PC-3 (cell line): ENCODE measurements around the gene IGFBP3. TPM values are rescaled to one million over a fixed set of nuclear protein-coding genes. Genes with fewer than 3 reads are reported as not detected.

Experiments
- ATAC-seq: fragments of 200-7000 bp; cut with Tn5 transposase; 2 replicates; pipeline ENCODE4 v1.9.1; 2020; ENCODE audit warnings: mild to moderate bottlenecking, moderate library complexity
- BruUV-seq: library from RNA; stranded (reverse); fragments of 400-500 nt; replicated peaks from 2 replicates; lab custom pipeline; 2021; lab: Mats Ljungman, UMichigan
- CTCF ChIA-PET: fragments of 300-600 bp; sonication (Branson Sonifier 250); formaldehyde crosslinking; loops from one replicate; lab custom pipeline; 2022; ENCODE audit warnings: antibody characterized with exemption; lab: Charles Lee
- POLR2A ChIA-PET: fragments of 300-600 bp; sonication (Branson Sonifier 250); formaldehyde crosslinking; loops from one replicate; lab custom pipeline; 2022; ENCODE audit warnings: antibody characterized with exemption; ENCODE audit not compliant: unreplicated experiment; lab: Charles Lee
- DNase-seq: peaks from one replicate; pipeline ENCODE4 v3.0.0-alpha.2; 2015
- H2AFZ ChIP-seq: fragments of 300-600 bp; sonication (generic); 2 replicates; pipeline ENCODE4 v1.6.0; 2016; ENCODE audit warnings: antibody characterized with exemption, low read length
- H3F3A ChIP-seq: fragments of 300-600 bp; sonication (generic); one replicate; pipeline ENCODE4 v1.6.0; 2017; ENCODE audit warnings: antibody characterized with exemption, low read length, control low read depth, mild to moderate bottlenecking; ENCODE audit not compliant: unreplicated experiment
- H3K27ac ChIP-seq: fragments of 300-600 bp; sonication (generic); 2 replicates; pipeline ENCODE4 v1.5.1; 2016; ENCODE audit warnings: mild to moderate bottlenecking, low read length
- H3K27me3 ChIP-seq: fragments of 300-600 bp; sonication (generic); 2 replicates; pipeline ENCODE4 v1.6.1; 2016; ENCODE audit warnings: low read length, mixed read lengths
- H3K36me3 ChIP-seq: fragments of 300-600 bp; sonication (generic); 2 replicates; pipeline ENCODE4 v1.6.1; 2016; ENCODE audit warnings: low read depth, mixed run types, low read length, mixed read lengths
- H3K4me1 ChIP-seq: fragments of 300-600 bp; sonication (generic); 2 replicates; pipeline ENCODE4 v1.5.1; 2016; ENCODE audit warnings: low read length; ENCODE audit not compliant: insufficient read depth
- H3K4me2 ChIP-seq: fragments of 300-600 bp; sonication (generic); 2 replicates; pipeline ENCODE4 v1.6.0; 2016; ENCODE audit warnings: low read length
- H3K4me3 ChIP-seq: fragments of 300-600 bp; sonication (generic); 2 replicates; pipeline ENCODE4 v1.5.1; 2016; ENCODE audit warnings: mild to moderate bottlenecking, low read length, mixed read lengths
- H3K79me2 ChIP-seq: fragments of 300-600 bp; sonication (generic); 2 replicates; pipeline ENCODE4 v1.6.1; 2017; ENCODE audit warnings: low read length, mixed read lengths
- H3K9ac ChIP-seq: fragments of 300-600 bp; sonication (generic); 2 replicates; pipeline ENCODE4 v1.6.0; 2016; ENCODE audit warnings: mild to moderate bottlenecking, low read length
- H3K9me2 ChIP-seq: fragments of 300-600 bp; sonication (generic); replicated peaks from 2 replicates; pipeline ENCODE4 v1.6.1; 2016; ENCODE audit warnings: mixed run types, low read length, mixed read lengths
- H3K9me3 ChIP-seq: fragments of 300-600 bp; sonication (generic); 2 replicates; pipeline ENCODE4 v1.6.1; 2016; ENCODE audit warnings: low read length, mixed read lengths
- H4K20me1 ChIP-seq: fragments of 300-600 bp; sonication (generic); 2 replicates; pipeline ENCODE4 v1.6.1; 2016; ENCODE audit warnings: low read length, mixed read lengths
- CTCF ChIP-seq: fragments of 300-600 bp; sonication (generic); conservative IDR thresholded peaks from 2 replicates; pipeline ENCODE4 v1.5.1; 2017; ENCODE audit warnings: antibody characterized with exemption, low read depth, mild to moderate bottlenecking, low read length
- EZH2 ChIP-seq: fragments of 300-600 bp; sonication (generic); IDR thresholded peaks from one replicate; pipeline ENCODE4 v1.6.1; 2017; ENCODE audit warnings: antibody characterized with exemption, mild to moderate bottlenecking, low read length; ENCODE audit not compliant: unreplicated experiment
- EZH2phosphoT487 ChIP-seq: fragments of 300-600 bp; sonication (generic); IDR thresholded peaks from 2 replicates; pipeline ENCODE4 v1.6.1; 2018; ENCODE audit warnings: mild to moderate bottlenecking, antibody characterized with exemption, low read length, borderline replicate concordance
- intact Hi-C: fragments of 100-400 bp; cut with micrococcal nuclease; formaldehyde crosslinking; loops from 2 replicates; pipeline ENCODE4 v1.9.0; 2023
- total RNA-seq: library from RNA; depleted of rRNA; stranded (reverse); fragments of >200 nt; gene quantifications from 2 replicates; pipeline ENCODE4 v1.2.3, GENCODE V29; 2014

Gene IGFBP3
- total RNA-seq, 1 experiment from 2014 or later, result 120 TPM

DNA sequence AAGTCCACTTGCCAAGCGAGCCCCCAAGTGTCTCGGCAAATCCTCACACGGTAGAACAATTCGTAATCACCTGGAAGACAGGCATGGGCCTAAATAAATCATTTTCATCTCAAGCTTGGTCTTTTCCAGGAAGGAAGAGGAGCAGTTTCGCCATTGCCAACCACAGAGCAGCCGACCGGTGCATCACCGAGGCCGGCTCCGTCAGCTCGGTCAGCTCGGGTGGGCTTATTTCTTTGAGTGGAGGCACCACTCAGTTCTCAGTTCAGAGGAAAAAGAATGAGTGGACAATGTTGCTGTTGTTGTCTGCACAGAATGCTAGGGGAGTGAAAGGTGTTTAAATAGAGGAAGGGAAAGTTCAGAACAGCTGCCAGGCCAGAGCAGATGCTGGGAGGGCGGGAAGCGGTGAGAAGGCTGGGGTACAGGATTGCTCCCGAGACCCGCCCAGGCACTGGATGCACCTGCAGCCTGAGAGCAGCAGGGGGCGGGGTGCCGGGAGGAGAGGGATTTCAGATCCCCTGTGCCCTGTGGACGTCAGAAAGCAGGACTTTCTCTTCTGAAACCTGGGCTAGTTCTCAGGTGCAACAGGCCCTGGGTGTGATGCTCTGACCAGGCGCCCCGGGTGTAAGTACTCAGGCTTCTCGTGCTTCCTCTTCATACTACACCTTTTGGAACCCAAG, 17.7 kb upstream of the IGFBP3 start:
- Histone ChIP-seq H3K36me3 (no peaks in the 10 kb centered on the region), H2AFZ (no peak overlapping the region), H3K27me3 (no peaks in the 10 kb centered on the region), H3F3A (no peaks in the 10 kb centered on the region), H3K4me1 (no peaks in the 10 kb centered on the region), H3K4me3 (no peak overlapping the region), H3K79me2 (no peaks in the 10 kb centered on the region), H3K9ac (no peak overlapping the region), H4K20me1 (no peaks in the 10 kb centered on the region), H3K27ac (no peak overlapping the region), H3K9me2 (no peaks in the 10 kb centered on the region), H3K4me2 (no peak overlapping the region), H3K9me3 (no peaks in the 10 kb centered on the region)
- intact Hi-C loops, result no loop called here
- CTCF ChIA-PET, result no interaction called here
- ATAC-seq (no peak), DNase-seq (no peak)
- POLR2A ChIA-PET, result interaction anchor here (0.7 kb wide), 1 partner anchor 509 kb away, joined by 3 read pairs; no protein-coding TSS in a partner anchor
- no TSS peak for BruUV-seq
- TF ChIP-seq EZH2phosphoT487 (no peak), EZH2 (no peak), CTCF (peak; percentile 41)

- BruUV-seq, result no TSS peak
Measured at GRCh38 chr7:45937862-45938261, 16.8 kb upstream of the IGFBP3 start.

More at GRCh38 chr7:45937862-45938261, 16.8 kb upstream of the IGFBP3 start:
- Histone ChIP-seq H3K9me3 (no peaks in the 10 kb centered on the region), H3K9me2 (no peaks in the 10 kb centered on the region), H4K20me1 (no peaks in the 10 kb centered on the region), H3F3A (no peaks in the 10 kb centered on the region), H3K27me3 (no peaks in the 10 kb centered on the region), H3K9ac (no peak overlapping the region), H3K4me3 (no peak overlapping the region), H3K36me3 (no peaks in the 10 kb centered on the region), H3K4me1 (no peaks in the 10 kb centered on the region), H3K4me2 (no peak overlapping the region), H2AFZ (no peak overlapping the region), H3K79me2 (no peaks in the 10 kb centered on the region), H3K27ac (no peak overlapping the region)
- ATAC-seq (no peak), DNase-seq (no peak)
- CTCF ChIA-PET, result no interaction called here
- TF ChIP-seq EZH2phosphoT487 (no peak), CTCF (no peak), EZH2 (no peak)
- intact Hi-C loops, result no loop called here
- POLR2A ChIA-PET, result no interaction called here
